Skeletal muscle tissue (tissue), 4 donors: ENCODE data around the gene WT1. TPM values are rescaled to one million over a fixed set of nuclear protein-coding genes. Genes with fewer than 3 reads are reported as not detected.

Source experiments
- H3K27ac ChIP-seq: one replicate; pipeline ENCODE4 v1.7.0; 2013; ENCODE audit warnings: mild to moderate bottlenecking, low read depth, low read length, inconsistent platforms
- H3K27me3 ChIP-seq, 3 donors: one replicate each; pipeline ENCODE4 v1.7.0; 2013; ENCODE audit warnings: low read length in 3 of 3; ENCODE audit not compliant: control insufficient read depth in 3 of 3, insufficient read depth in 3 of 3
- H3K36me3 ChIP-seq, 3 donors: one replicate each; pipeline ENCODE4 v1.7.0; 2013; ENCODE audit warnings: low read length in 3 of 3; ENCODE audit not compliant: control insufficient read depth in 3 of 3, insufficient read depth in 3 of 3
- H3K4me1 ChIP-seq, 3 donors: one replicate each; pipeline ENCODE4 v1.7.0; 2013; ENCODE audit warnings: low read length in 3 of 3, mild to moderate bottlenecking in 3 of 3; ENCODE audit not compliant: control insufficient read depth in 3 of 3, insufficient read depth in 3 of 3
- H3K4me3 ChIP-seq, 3 donors: one replicate each; pipeline ENCODE4 v1.7.0; 2013; ENCODE audit warnings: low read length in 3 of 3
- H3K9ac ChIP-seq, 3 donors: one replicate each; pipeline ENCODE4 v1.7.0; 2013; ENCODE audit warnings: low read length in 3 of 3, mild to moderate bottlenecking in 3 of 3, moderate library complexity in 2 of 3, low read depth in 1 of 3
- H3K9me3 ChIP-seq, 3 donors: one replicate each; pipeline ENCODE4 v1.7.0; 2013; ENCODE audit warnings: low read length in 3 of 3; ENCODE audit not compliant: control insufficient read depth in 3 of 3
- total RNA-seq: library from RNA; depleted of rRNA; stranded (reverse); fragments of >200 nt; gene quantifications from one replicate; pipeline ENCODE4 v1.2.3, GENCODE V29; 2014
- donor health status: Osteomylitis.

Gene WT1
- total RNA-seq, 1 donor from 2014 or later, result not detected

DNA sequence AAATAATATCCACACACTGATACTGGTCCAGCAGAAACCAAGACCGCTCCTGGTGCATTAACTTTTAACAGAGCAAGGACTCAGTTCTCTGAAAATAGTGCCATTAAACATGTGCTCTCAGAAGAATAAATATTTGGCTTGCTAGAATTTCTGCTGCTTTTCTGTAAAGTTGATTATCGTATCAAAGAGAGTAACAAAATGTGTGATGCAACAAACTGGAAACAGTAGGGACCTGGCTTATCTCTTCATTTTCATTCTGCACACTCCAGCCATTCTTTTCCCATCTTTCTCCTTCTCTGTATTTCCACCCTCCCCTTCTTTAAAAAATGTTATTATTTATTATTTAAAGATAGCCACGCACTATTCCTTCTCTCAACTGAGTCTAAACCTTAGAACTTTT is 43.9 kb downstream of the WT1 start:
- H3K27ac ChIP-seq, result no peak overlapping the region
- no peaks in the 10 kb centered on the region for H3K9me3 ChIP-seq
- H3K4me3 ChIP-seq, result no peak overlapping the region
- peaks cover 3 to 7% (median 4%) of the 10 kb centered on the region in 3 donors for H3K27me3 ChIP-seq
- H3K36me3 ChIP-seq, result no peaks in the 10 kb centered on the region
- no peak overlapping the region for H3K9ac ChIP-seq
- H3K4me1 ChIP-seq, result no peaks in the 10 kb centered on the region

- H3K9me3 ChIP-seq, result no peaks in the 10 kb centered on the region
- no peak overlapping the region for H3K9ac ChIP-seq
- no peaks in the 10 kb centered on the region for H3K4me1 ChIP-seq
- peaks cover 0 to 3% (median 2%) of the 10 kb centered on the region in 3 donors for H3K27me3 ChIP-seq
- no peak overlapping the region for H3K27ac ChIP-seq
- no peaks in the 10 kb centered on the region for H3K36me3 ChIP-seq
- no peak overlapping the region for H3K4me3 ChIP-seq
Measured at GRCh38 chr11:32390712-32391111, 44.6 kb downstream of the WT1 start.

GRCh38 chr11:32388871-32389770 is 46.2 kb downstream of the WT1 start:
- H3K9me3 ChIP-seq, result no peaks in the 10 kb centered on the region
- H3K27ac ChIP-seq, result no peak overlapping the region
- H3K4me1 ChIP-seq, result no peaks in the 10 kb centered on the region
- peaks cover 0 to 9% (median 8%) of the 10 kb centered on the region in 3 donors for H3K27me3 ChIP-seq
- H3K4me3 ChIP-seq, result no peak overlapping the region
- H3K36me3 ChIP-seq, result no peaks in the 10 kb centered on the region
- H3K9ac ChIP-seq, result no peak overlapping the region

- Histone ChIP-seq H3K9ac (no peak overlapping the region), H3K4me3 (no peak overlapping the region)
Measured at GRCh38 chr11:32388365-32388764, 47.0 kb downstream of the WT1 start.

GRCh38 chr11:32387411-32387810 is 47.9 kb downstream of the WT1 start:
- Histone ChIP-seq H3K4me3 (no peak overlapping the region), H3K9ac (no peak overlapping the region), H3K9me3 (no peaks in the 10 kb centered on the region), H3K36me3 (no peaks in the 10 kb centered on the region), H3K27ac (no peak overlapping the region), H3K4me1 (no peaks in the 10 kb centered on the region), H3K27me3 (peaks cover 0 to 12% (median 9%) of the 10 kb centered on the region in 3 donors)

More at GRCh38 chr11:32388365-32388764, 47.0 kb downstream of the WT1 start:
- H3K9me3 ChIP-seq, result no peaks in the 10 kb centered on the region
- peaks cover 0 to 9% (median 9%) of the 10 kb centered on the region in 3 donors for H3K27me3 ChIP-seq
- no peaks in the 10 kb centered on the region for H3K4me1 ChIP-seq
- H3K36me3 ChIP-seq, result no peaks in the 10 kb centered on the region
- no peak overlapping the region for H3K27ac ChIP-seq

DNA sequence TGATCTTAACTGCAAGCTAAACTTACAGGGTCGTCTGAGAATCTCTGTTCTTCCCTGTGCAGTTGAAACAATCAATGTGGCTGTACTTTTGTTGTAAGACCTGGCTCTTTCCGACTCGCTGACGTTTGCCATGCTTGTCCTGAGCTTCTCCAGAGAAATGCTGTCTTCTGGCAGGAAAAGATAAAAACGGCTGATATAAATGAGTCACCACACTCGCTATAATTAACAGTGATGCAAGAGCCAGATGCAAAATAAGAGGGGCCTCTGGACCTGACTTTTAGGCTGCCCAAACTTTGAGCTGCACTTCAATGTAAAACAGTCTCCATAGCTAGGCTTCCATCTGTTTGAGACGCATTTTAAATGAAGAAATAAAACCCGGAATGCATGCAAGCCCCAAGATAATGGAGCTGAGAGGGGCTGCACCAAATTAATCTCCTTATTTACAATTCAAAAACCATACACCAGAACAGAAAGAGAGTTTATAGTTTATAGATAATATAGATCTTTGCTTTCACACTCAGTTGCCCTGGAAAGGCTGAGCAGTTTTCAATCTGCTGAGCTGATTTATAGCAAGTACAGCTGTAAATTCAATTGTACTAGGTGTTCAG is 48.5 kb downstream of the WT1 start:
- H3K9me3 ChIP-seq, result no peaks in the 10 kb centered on the region
- peaks cover 0 to 12% (median 9%) of the 10 kb centered on the region in 3 donors for H3K27me3 ChIP-seq
- H3K9ac ChIP-seq, result no peak overlapping the region
- H3K4me3 ChIP-seq, result no peak overlapping the region
- no peaks in the 10 kb centered on the region for H3K4me1 ChIP-seq
- H3K36me3 ChIP-seq, result no peaks in the 10 kb centered on the region
- no peak overlapping the region for H3K27ac ChIP-seq

DNA sequence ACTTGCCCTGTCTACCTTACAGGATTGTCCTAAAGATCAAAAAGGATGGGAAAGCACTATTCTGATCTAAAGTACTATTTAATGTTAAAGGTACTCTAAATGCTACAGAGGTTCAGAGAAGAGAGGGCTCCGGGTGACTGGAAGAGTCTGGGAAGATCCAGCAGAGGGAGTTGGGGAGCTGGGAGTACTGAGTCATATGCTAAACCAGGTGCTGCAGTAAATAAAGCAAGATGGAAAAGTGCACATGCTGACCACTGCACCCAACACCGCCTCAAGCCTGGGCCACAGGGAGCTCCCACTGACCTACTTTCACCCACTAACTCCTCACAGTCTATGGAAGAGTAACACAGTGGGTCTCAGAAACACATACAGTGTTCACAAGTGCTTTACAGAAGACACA is 49.3 kb downstream of the WT1 start:
- Histone ChIP-seq H3K4me3 (no peak overlapping the region), H3K27ac (no peak overlapping the region), H3K36me3 (no peaks in the 10 kb centered on the region), H3K9me3 (peaks cover 0 to 4% (median 0%) of the 10 kb centered on the region in 3 donors), H3K4me1 (no peaks in the 10 kb centered on the region), H3K9ac (no peak overlapping the region), H3K27me3 (peaks cover 0 to 13% (median 12%) of the 10 kb centered on the region in 3 donors)

DNA sequence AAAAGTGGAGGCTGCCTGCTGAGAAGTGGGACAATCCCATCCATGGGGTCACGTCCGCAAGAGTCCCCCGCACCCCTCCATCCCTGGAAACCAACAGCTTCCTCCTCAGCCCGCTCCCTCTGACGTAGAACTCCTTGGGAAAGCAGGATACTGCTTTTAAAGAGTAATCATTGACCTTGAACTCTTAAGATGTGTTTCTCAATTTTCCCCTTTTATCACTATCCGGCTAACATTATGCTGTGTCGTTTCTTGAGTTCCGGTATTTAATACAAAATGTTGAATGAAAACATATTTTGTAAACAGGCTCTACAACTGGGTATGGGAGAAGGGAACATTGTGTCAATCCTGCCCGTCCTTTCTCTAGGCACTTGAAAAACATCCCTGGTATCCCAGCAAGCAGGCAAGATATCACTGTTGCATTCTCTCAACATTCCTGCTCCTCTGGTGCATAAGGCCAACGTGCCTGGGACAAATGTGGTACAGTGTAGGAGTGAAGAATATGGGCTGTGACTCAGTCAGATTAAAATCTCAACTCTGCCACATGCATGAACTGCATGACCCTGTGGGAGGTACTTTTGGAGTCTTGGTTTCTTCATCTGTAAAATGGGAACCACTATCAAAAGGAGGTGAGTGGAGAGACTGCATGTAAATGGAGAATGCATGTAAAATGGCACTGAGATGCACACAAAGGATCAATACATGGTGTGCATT is 52.8 kb downstream of the WT1 start:
- peaks cover 0 to 13% (median 10%) of the 10 kb centered on the region in 3 donors for H3K27me3 ChIP-seq
- no peak overlapping the region for H3K4me3 ChIP-seq
- no peaks in the 10 kb centered on the region for H3K4me1 ChIP-seq
- H3K9me3 ChIP-seq, result peaks cover 0 to 4% (median 2%) of the 10 kb centered on the region in 3 donors
- H3K36me3 ChIP-seq, result no peaks in the 10 kb centered on the region
- no peak overlapping the region for H3K9ac ChIP-seq
- H3K27ac ChIP-seq, result no peak overlapping the region

DNA sequence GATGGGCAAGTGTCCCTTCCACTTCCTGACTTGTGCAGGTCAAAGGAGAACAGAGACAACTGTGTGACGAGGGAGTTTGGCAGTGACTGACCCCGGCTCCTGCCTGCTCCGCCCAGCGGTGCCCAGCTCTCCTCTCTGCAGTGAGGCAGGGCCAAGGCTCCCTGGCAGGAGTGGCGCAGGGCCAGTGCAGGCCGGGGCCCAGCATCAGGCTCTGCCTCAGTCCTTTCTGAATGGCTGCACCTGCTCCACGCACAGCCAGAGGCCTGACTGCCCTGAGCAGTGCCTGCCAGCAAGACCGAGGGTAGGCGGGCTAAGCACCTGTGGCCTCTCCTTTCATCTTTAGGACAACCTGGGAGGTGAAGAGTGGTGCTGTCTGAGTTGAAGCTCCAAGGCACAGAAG is 54.2 kb downstream of the WT1 start:
- H3K9me3 ChIP-seq, result peaks cover 0 to 4% (median 2%) of the 10 kb centered on the region in 3 donors
- H3K4me1 ChIP-seq, result no peaks in the 10 kb centered on the region
- peaks cover 0 to 10% (median 10%) of the 10 kb centered on the region in 3 donors for H3K27me3 ChIP-seq
- H3K9ac ChIP-seq, result no peak overlapping the region
- H3K4me3 ChIP-seq, result no peak overlapping the region
- H3K27ac ChIP-seq, result no peak overlapping the region
- H3K36me3 ChIP-seq, result no peaks in the 10 kb centered on the region
